GM21423 (cell line): Measurements from ENCODE around the gene C17orf78.
A peak's percentile ranks its signal among the peaks of the same experiment; 100 is the strongest.
"Not testable (repeated sequence)": the region's sequence is repeated elsewhere in the genome, so short reads cannot be mapped to it uniquely, and the experiment has no call there.

Source experiments
- ATAC-seq: cut with Tn5 transposase; IDR thresholded peaks from one replicate; pipeline ENCODE4 v1.9.1; 2021; ENCODE audit warnings: mild to moderate bottlenecking, moderate library complexity; ENCODE audit not compliant: unreplicated experiment

C17orf78 gene

GRCh38 chr17:37385474-37385990 lies 9.7 kb downstream of the C17orf78 start:
- no peak for ATAC-seq

DNA sequence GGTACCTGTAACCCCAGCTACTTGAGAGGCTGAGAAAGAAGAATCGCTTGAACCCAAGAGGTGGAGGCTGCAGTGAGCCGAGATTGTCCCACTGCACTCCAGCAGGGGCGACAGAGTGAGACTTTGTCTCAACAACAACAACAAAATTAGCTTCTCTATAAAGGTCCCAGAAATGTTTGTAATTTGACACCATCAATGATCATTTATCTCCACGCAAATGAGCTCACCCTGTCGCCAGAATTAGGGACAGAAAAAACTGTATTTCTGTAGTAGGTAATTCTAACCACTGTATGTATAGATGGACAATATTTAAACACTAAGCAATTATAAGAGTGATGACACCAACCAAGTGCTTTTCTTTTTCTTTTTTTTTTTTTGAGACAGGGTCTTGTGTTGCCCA lies 10.7 kb downstream of the C17orf78 start:
- no peak for ATAC-seq

- ATAC-seq = no peak
Observed at GRCh38 chr17:37388266-37388665, 12.5 kb downstream of the C17orf78 start.

GRCh38 chr17:37389160-37389559 lies 13.4 kb downstream of the C17orf78 start:
- no peak for ATAC-seq

DNA sequence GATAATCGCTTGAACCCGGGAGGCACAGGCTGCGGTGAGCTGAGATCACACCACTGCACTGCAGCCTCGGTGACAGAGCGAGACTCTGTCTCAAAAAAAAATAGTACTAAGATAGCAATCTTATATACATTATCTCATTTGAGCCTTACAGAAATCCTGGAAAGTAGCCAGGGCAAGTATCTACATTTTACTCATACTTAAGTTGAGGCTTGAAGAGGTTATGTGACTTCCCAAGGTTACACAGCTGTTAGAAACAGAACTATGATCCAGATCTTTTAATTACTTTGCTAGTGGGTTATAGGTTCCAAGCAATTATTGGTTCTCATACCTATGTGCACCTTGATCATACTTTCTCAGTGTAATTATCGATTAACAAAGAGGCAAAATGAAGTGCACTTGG lies 15.4 kb downstream of the C17orf78 start:
- ATAC-seq = no peak

DNA sequence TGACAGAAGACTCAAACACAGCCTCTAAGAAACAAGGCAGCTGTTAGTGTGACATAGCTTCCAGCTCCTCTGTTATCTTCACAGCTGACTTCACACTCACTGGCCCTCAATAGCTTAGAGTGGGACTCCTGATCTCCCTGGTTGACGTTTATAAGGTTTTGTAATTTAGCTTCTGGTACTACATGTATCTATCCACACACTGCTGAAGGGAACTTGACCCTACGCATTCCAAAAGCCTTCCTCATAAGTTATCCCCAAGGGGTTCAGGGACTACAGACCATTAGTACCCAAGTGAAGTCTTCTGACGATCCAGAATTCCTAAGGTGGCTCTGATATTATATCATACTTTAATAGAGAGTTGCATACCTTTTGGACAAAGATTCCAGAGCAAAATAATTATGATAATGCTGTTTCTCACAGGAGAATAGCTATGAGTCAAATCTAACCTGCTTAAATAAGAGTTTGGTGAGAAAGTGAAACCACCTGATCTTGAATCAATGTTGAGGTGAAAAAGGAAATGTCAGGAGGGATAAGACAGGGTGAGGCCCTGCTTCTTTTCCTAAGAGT lies 16.3 kb downstream of the C17orf78 start:
- ATAC-seq = no peak

- no peak for ATAC-seq
Observed at GRCh38 chr17:37393352-37393751, 17.6 kb downstream of the C17orf78 start.

GRCh38 chr17:37399265-37399803 lies 23.5 kb downstream of the C17orf78 start:
- no peak for ATAC-seq

DNA sequence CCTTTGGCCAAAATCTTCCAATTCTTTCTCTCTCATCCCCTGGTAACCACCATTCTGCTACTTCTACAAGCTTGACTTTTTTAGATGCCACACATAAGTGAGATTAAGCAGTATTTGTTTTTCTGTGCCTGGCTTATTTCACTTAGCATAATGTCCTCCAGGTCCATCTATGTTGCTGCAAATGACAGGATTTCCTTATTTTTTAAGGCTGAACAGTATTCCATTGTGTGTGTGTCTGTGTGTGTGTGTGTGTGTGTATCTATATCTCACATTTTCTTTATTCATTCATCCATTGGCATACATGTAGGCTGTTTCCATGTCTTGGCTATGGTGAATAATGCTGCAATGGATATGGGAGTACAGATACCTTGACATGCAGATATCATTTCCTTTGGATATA lies 24.7 kb downstream of the C17orf78 start:
- no peak for ATAC-seq

DNA sequence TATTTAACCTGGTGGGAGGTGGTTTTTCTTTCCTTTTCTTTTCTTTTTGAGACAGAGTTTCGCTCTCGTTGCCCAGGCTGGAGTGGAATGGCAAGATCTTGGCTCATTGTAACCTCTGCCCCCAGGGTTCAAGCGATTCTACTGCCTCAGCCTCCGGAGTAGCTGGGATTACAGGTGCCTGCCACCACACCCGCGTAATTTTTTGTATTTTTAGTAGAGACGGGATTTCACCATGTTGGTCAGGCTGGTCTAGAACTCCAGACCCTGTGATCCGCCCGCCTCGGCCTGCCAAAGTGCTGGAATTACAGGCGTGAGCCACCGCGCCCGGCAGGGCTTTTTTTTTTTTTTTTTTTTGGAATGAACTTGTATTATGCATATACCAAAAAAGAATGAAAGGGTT lies 29.7 kb downstream of the C17orf78 start:
- not testable (repeated sequence) for ATAC-seq

- ATAC-seq = peak; percentile 27
Observed at GRCh38 chr17:37405955-37406634, 30.3 kb downstream of the C17orf78 start.

- ATAC-seq = peak; percentile 83
Observed at GRCh38 chr17:37406635-37407461, 31.1 kb downstream of the C17orf78 start, which contains the start of the genes ACACA and TADA2A. TSS of gene ACACA (minus strand) at chr17:37406836. CDS start at chr17:37406299, 537 bp downstream. TSS of gene TADA2A (plus strand) at chr17:37406886. CDS start at chr17:37411366, 4,480 bp downstream.

DNA sequence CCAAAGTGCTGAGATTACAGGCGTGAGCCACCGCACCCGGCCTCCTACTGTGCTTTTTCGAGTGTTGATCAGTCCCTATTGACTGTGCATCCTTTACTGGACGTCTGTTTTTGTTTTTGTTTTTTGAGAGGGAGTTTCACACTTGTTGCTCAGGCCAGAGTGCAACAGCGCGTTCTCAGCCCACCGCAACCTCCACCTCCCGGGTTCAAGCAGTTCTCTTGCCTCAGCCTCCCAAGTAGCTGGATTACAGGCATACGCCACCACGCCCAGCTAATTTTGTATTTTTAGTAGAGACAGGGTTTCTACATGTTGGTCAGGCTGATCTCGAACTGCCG lies 32.3 kb downstream of the C17orf78 start:
- not testable (repeated sequence) for ATAC-seq

GRCh38 chr17:37410357-37410756 lies 34.6 kb downstream of the C17orf78 start:
- ATAC-seq = no peak

GRCh38 chr17:37413875-37414519 lies 38.2 kb downstream of the C17orf78 start:
- no peak for ATAC-seq

- no peak for ATAC-seq
Observed at GRCh38 chr17:37417852-37418251, 42.1 kb downstream of the C17orf78 start.

- no peak for ATAC-seq
Observed at GRCh38 chr17:37422971-37423625, 47.3 kb downstream of the C17orf78 start.

GRCh38 chr17:37425268-37425667 lies 49.5 kb downstream of the C17orf78 start:
- no peak for ATAC-seq

DNA sequence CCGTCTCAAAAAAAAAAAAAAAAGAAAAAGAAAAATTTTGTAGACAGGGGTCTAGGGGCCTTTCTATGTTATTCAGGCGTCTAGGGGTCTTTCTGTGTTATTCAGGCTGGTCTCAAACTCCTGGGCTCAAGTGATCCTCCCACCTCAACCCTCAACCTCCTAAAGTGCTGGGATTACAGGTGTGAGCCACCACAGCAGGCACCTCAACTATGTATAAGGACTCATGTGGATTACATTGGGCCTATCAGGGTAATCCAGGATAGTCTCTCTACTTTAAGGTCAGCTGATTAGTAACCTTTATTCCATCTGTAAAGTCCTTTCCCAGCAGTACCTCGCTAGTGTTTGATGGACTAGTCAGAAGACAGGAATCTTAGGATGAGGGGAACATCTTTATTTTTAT lies 53.3 kb downstream of the C17orf78 start:
- no peak for ATAC-seq

DNA sequence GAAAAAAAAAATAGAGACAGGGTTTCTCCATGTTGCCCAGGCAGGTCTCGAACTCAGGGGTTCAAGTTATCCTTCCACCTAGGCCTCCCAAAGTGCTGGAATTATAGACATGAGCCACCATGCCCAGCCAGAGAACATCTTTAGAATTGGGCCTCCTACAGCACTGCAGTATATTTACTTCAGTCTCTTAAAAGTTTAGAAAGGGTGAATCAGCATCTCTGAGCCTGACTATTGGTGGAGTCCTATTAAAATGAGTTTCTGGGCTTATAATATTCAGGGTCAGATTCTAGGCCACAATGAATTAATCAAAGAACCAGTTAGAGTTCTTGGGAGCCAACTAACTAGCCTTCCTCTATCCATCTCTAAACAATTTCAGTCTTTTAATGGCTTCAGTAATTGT lies 53.7 kb downstream of the C17orf78 start:
- ATAC-seq = no peak
